SKM-1 treated with dmso at 0.1 percent for 144 hours (cell line): ENCODE results near the gene EPS8L2.
"Not testable (repeated sequence)": the region's sequence is repeated elsewhere in the genome, so short reads cannot be mapped to it uniquely, and the experiment has no call there.

Experiments used
- DNase-seq: peaks from one replicate; lab custom pipeline; 2025; ENCODE audit not compliant: unreplicated experiment; lab: John Stamatoyannopoulos, UW

The EPS8L2 gene

DNA sequence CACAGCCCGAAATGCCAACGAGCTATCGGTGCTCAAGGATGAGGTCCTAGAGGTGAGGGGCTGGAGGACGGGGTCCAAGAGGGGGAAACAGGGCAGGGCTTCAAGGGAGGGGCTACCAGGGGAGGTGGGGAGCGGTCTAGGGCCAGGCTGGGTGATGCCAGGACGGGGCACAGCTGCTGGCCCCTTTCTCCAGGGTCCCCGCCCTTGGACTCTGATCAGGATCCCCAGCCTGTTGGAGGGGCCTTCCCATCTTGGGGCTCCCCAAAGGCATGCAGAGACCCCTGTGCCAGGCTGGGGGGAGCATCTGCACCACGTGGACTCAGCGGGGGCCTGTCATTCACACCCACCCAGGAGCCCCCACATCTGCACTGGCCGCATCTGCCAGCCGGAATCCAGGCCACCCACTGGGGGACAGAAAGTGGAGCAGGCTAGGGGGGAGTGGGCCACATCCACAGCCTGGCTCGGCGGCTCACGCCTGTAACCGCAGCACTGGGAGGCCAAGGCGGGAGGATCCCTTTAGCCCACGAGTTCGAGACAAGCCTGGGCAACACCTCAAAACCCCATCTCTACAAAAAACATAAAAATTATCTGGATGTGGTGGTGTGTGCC lies 18.9 kb downstream of the EPS8L2 start:
- DNase-seq, result no peak

DNA sequence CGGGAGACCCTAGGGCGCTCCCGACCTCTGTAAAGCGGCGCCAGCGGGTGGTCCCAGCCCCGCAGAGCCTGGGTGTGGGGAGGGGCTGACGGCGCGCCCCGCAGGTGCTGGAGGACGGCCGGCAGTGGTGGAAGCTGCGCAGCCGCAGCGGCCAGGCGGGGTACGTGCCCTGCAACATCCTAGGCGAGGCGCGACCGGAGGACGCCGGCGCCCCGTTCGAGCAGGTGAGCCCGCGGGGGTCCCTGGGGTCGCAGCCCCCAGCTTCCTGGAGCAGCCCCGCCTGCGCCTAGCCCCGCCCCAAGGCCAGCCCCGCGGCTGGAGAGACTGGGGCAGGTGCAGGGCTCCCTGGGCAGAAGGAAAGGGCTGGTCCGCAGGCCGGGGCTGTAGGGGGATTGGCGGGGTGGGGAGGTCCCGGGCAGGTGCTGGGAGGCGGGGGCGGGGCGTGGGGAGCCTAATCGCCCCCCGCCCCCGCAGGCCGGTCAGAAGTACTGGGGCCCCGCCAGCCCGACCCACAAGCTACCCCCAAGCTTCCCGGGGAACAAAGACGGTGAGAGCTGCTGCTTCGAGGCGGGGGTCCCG lies 19.7 kb downstream of the EPS8L2 start:
- no peak for DNase-seq

DNA sequence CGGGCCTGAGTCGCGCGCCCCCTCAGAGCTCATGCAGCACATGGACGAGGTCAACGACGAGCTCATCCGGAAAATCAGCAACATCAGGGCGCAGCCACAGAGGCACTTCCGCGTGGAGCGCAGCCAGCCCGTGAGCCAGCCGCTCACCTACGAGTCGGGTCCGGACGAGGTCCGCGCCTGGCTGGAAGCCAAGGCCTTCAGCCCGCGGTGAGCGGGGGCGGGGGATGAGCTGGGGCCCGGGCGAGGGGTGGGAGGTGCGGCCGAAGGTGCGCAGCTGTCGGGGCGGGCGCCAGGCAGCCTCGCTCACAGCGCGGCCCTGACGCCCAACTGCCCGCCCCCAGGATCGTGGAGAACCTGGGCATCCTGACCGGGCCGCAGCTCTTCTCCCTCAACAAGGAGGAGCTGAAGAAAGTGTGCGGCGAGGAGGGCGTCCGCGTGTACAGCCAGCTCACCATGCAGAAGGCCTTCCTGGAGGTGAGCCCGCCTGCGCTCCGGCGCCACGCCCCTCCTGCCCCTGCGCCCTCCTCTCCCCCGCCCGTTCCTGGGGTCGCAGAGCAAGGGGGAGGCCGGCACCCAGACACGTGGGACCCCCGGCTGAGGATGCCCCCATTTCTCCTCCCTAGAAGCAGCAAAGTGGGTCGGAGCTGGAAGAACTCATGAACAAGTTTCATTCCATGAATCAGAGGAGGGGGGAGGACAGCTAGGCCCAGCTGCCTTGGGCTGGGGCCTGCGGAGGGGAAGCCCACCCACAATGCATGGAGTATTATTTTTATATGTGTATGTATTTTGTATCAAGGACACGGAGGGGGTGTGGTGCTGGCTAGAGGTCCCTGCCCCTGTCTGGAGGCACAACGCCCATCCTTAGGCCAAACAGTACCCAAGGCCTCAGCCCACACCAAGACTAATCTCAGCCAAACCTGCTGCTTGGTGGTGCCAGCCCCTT lies 20.5 kb downstream of the EPS8L2 start:
- DNase-seq, result no peak

DNA sequence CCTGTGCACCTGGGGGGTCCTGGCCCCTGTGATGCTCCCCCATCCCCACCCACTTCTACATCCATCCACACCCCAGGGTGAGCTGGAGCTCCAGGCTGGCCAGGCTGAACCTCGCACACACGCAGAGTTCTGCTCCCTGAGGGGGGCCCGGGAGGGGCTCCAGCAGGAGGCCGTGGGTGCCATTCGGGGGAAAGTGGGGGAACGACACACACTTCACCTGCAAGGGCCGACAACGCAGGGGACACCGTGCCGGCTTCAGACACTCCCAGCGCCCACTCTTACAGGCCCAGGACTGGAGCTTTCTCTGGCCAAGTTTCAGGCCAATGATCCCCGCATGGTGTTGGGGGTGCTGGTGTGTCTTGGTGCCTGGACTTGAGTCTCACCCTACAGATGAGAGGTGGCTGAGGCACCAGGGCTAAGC lies 21.3 kb downstream of the EPS8L2 start:
- DNase-seq, result no peak

DNA sequence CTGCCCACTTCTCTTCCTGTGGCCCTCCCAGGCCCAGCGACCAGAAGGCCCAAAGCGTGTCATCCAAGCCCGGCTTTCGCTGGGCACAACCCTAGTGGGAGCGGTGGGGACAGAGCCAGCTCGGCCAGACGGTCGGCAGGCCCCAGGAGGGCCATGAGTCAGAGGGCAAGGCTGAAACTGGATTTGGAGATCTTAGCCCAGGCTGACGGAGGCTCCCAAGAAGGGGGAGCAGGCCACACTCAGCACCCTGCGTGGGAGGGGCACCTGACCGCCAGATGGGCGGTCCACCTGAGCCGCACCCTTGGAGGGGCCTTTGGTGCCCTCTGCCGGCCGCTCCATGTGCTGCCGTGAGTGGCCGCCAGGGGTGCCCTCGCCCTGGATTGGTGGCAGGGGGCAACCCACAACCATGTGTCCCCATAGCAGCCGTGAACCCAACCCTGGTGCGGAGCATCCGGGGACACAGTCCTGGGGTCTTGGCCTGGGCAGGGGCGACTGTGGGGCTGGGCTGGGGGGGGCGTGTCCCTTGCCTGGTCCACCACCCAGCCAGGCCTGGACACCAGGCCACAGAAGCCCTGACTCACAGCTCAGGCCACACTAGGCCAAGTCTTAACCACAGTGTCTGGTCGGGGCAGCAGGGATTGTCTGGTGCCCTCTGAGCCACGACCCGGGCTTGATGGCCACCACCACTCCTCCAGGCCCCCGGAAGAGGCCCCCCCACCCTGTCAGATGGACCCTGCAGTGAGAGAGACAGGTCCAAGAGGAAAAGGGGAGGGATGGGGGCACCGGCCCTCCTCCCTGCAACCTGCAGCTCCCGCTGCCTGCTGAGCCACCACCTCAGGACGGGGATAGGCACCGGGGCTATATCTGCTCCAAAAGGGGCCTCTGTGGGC lies 22.1 kb downstream of the EPS8L2 start:
- peak; percentile 62 for DNase-seq

DNA sequence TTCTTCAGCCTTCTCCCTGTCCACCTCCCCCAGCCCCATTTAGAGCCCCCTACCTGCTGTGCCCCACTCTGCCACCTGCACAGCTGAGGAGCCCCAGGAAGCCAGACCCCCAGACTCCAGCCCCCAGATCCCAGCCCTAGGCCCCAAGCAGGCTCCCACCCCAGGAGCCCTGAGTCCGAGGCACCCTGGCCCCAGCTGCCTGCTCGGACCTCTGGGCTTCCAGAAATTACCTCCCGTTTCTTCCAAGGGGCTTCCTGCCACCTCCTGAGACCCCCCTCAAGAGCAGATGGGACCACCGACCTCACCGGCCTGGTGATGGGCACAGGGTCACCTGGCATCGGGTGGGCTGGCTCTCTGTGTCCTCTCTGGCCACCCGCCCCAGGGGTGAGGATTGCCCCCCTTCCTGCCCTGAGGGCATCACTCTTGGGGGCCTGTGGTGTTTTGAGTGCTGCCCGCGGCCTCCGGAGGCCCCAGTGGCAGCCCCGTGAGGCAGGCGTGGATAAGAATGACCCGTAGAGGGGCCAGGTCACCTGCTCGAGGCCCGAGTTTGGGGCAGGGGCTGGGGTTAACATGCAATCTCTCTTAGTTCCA lies 23.0 kb downstream of the EPS8L2 start:
- no peak for DNase-seq

DNA sequence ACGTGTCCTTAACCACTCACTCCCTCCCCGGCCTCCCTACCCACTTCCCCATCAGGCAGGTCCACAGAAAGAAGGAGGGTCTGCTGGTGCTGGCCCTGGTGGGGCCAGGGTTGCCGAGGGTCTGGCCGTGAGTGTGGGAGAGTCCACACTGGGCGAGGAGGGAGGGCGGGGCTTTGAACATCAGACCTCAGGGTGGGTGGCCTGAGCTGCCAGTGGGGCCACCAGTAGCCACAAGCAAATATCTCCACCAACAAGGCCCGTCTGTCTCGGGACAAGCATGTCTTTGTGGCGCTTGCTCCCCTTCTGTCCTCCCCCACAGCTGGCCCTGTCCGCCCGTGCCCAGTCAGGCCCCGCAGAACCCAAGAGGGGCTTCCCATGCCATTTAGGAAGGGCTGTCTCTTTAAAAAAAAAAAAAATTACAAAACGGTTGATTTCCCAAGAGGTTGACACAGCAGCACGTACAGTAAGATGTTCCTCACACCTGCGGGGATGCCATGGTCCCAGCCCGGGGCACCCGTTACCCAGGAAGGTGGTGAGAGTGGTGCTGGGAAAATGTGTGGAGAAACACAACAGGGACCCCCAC lies 23.6 kb downstream of the EPS8L2 start:
- no peak for DNase-seq

DNA sequence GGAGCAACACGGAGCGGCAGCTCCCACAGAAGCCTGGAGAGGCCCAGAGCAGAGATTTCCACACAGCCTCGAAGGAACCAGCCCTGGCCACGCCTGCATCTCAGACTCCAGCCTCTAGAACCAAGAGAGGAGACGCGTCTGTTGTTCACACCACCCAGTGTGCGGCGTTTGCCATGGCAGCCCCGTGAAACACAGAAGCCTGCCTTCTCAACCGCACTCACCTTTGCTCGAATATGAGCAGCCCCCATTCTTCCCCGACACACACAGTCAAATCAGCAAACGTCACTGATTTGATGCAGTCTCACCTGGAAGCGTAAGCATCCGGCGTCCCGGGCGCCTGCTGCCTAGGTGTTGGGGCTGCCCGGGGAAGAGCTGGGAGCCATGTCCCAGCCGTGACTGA lies 27.0 kb downstream of the EPS8L2 start:
- DNase-seq, result no peak

DNA sequence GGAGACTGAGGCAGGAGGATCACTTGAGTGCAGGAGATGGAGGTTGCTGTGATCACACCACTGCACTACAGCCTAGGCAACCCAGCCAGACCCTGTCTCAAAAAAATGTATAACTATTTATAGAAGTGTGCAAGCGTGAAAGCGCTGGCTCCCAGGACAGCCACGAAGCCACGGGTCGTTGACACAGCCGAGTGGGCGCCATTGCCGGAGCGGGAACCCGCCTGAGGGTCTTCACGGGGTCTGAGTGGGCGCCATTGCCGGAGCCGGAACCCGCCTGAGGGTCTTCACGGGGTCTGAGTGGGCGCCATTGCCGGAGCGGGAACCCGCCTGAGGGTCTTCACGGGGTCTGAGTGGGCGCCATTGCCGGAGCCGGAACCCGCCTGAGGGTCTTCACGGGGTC lies 28.5 kb downstream of the EPS8L2 start:
- DNase-seq, result not testable (repeated sequence)

DNA sequence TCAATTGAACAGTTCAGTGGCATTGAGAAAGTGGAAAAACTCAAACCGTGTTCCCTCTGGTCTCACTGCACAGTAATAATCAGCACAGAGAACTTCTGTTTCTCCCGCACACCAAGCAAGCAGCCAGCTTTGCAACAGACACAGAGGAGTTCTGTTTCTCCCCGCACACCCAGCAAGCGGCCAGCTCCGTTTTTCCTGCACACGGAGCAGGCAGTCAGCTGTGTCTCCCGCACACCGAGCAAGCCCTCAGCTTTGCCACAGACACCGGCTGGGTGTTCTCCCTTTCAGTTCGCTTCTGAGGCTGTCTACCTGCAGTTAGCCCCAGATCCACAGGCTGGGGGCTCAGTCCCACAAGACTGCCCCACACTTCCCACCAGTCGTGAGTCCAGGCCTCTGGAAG lies 31.3 kb downstream of the EPS8L2 start:
- DNase-seq, result no peak

DNA sequence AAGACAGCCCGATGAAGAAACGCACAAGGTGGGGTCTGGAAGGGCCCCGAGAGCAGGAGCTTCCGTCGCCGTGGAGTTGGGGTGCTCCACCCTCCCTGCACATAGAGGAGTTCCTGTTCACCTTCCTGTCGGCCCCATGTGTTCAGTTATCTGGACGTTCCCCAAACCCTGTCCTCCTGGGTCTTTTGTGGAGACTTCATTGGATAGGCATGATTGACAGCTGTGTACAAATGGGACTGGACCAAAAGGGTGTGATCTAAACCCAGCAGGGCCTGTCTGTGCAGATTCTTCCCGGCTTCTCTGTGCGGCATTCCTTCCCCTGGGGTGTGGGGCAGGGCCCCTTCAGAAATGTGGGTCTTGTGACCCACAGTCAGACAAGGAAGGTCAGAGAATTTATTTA lies 31.9 kb downstream of the EPS8L2 start:
- not testable (repeated sequence) for DNase-seq

DNA sequence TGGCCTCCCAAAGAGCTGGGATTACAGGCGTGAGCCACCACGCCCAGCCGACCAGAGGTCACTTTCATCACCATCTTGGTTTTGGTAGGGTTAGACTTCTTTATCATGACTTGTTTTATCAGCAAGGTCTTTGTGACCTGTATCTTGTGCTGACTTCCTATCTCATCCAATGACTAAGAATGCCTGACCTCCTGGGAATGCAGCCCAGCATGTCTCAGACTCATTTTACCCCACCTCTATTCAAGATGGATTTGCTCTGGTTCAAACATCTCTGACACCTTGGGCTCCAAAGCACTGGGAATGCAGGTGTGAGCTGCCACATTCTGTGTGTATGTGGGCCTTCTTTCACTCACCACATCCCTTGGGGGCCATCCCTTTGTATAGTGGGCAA lies 36.1 kb downstream of the EPS8L2 start:
- no peak for DNase-seq

DNA sequence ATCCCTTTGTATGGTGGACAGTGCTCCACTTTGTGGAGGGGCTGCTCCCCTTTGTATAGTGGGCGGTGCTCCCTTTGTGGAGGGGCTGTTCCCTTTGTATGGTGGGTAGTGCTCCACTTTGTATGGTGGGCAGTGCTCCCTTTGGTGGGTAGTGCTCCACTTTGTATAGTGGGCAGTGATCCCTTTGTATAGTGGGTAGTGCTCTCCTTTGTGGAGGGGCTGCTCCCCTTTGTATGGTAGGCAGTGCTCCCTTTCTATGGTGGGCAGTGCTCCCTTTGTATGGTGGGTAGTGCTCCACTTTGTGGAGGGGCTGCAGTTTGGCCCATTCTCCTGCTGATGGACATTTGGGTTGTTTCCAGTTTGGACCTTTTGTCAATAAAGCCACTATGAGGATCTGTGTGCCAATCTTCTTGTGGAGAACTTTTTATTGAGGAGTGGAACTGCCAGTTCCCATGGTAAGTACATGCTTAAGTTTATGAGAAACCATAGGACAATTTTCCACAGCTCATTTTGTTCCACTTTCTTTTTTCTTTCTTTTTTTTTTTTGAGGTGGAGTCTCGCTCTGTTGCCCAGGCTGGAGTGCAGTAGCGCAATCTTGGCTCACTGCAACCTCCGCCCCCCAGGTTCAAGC lies 36.7 kb downstream of the EPS8L2 start:
- DNase-seq, result no peak

DNA sequence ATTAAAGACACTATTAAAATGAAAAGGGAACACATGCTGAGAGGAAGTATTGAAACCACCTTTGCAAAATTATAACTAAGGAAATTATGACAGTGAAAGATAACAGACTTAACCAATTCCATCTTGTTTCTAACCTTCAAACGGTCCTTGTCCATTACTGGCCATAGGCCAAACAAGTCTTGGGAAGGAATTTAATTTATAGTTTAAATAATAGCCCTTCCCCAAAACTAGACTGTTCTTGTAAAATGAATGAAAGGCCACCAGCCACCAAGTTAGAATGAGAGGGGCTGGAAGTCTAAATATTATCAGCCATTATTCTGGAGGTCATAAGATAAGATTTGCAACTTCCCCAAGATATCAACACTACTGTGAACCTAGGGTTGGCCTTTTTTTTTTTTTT lies 39.4 kb downstream of the EPS8L2 start:
- no peak for DNase-seq

DNA sequence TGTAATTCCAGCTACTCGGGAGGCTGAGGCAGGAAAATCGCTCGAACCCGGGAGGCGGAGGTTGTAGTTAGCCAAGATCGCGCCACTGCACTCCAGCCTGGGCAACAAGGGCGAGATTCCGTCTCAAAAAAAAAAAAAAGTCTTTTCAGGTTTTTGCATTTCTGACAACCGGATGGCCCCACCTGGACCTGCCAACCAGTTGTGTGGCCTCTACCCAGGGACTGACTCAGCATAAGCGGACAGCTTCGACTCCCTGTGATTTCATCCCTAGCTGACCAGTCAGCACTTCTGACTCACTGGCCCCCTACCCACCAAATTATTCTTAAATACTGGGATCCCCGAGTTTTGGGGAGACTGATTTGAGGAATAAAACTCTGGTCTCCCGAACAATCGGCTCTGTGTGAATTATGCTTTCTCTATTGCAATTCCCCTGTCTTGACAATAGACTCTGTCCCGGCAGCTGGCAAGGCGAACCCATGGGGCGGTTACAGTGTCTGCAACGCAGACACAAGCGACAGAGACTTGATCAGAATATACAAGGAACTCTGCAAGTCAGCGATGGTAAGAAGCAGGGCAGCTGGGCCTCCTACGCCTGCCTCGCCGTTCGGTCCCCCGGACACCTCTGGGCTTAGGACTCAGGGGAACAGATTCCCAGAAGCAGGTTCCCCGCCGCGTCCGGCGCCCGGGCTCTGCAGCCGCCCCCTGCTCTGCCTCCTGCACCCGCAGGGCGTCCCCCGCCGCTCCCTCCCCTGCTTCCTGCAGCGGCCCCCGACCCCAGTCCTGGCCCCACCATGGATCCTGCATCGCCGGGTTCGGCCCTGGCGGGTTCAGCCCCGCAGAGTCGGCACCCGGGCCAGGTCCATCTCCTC lies 40.5 kb downstream of the EPS8L2 start:
- DNase-seq, result no peak

DNA sequence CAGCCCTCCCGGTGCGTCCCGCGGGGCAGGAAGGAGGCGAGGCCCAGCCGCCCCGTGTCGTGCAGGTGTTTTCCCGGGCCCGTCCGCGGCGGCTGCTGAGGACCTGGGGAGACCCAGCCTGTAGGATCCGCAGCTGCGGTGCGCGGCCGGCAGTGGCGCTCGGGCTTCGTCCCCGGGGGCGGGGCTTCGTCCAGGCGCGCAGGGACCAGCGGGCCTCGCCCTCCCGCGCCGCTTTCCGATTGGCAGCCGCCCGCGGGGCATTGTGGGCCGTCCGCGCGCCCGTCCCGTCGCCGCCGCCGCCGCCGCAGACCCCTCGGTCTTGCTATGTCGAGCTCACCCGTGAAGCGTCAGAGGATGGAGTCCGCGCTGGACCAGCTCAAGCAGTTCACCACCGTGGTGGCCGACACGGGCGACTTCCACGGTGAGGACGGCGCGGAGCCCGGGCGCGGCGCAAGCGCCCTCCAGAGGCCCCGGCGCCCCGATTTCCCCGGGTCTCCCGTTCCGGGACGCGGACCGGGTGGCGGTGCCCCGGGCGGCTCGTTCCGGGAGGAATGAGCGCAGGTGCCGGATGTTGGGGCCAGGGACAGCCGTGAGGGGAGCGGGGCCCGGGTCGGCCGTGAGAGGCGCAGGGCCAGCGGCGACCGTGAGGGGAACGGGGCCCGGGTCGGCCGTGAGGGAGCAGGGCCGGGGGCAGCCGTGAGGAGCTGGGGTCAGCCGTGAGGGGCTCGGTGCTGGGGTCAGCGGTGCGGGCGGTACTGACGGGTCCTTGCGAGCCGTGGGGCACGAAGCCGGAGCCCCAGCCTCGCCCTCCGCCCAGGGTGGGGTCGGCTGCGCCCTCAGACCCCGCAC lies 41.4 kb downstream of the EPS8L2 start, which contains the start of gene TALDO1:
TSS of gene TALDO1 (plus strand) at position 307 of the 849 bp plus-strand sequence. CDS start at position 325, 18 bp downstream.
- DNase-seq, result peak; percentile 91

DNA sequence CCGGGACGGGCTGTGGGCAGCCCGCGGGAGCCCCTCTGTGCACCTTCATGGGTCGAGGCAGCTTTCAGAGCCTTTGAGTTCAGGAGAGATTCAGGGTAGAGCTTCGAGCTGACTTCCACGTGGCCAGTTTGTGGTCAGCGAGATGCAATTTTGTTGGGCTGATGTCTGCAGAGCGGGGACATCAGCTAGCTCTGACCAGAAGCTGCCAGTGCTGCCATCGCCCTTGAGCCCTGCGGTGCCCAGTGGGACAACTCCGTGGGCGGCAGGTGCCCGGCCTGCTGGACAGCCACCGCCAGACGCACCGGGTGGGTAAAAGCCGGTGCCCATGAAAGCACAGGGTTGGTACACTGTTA lies 42.0 kb downstream of the EPS8L2 start:
- peak; percentile 11 for DNase-seq

DNA sequence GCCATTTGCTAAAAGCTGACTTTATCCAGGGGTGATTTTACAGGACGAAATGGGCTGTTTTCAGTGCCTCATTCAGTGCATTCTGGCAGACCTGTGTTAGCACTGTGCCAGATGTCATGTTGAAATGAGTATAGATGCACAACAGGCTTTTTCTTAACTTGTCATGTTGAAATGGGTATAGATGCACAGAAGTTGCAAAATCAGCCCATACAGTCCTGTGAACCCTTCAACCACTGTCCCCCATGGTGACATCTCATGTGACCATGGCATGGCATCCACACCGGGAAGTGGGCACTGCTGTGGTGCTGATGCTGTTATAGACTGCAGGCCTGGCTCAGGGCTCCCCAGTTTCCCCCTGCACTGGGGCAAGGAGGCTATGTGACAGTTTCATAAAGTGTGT lies 43.7 kb downstream of the EPS8L2 start:
- no peak for DNase-seq
